SHP77 treated with DMSO at 0.1 percent for 48 hours (cell line): ENCODE results near the gene SYNE1.
"Not testable (repeated sequence)": the region's sequence is repeated elsewhere in the genome, so short reads cannot be mapped to it uniquely, and the experiment has no call there.

Experiments used
- DNase-seq: peaks from one replicate; lab custom pipeline; 2025; lab: John Stamatoyannopoulos, UW

Gene SYNE1

GRCh38 chr6:152138344-152138743 is 498.8 kb downstream of the SYNE1 start:
- not testable (repeated sequence) for DNase-seq

- peak; percentile 81 for DNase-seq
Observed at GRCh38 chr6:152136449-152136825, 500.7 kb downstream of the SYNE1 start.

- DNase-seq, result peak; percentile 81
Observed at GRCh38 chr6:152135755-152136448, 501.3 kb downstream of the SYNE1 start.

GRCh38 chr6:152130441-152130840 is 506.7 kb downstream of the SYNE1 start:
- DNase-seq, result no peak

GRCh38 chr6:152129691-152130151 is 507.4 kb downstream of the SYNE1 start:
- DNase-seq, result no peak

GRCh38 chr6:152127432-152128165 is 509.6 kb downstream of the SYNE1 start:
- no peak for DNase-seq

GRCh38 chr6:152124429-152125074 is 512.6 kb downstream of the SYNE1 start:
- no peak for DNase-seq

GRCh38 chr6:152123076-152123475 is 514.1 kb downstream of the SYNE1 start:
- no peak for DNase-seq

GRCh38 chr6:152122434-152122833 is 514.7 kb downstream of the SYNE1 start:
- DNase-seq, result no peak

- DNase-seq, result no peak
Observed at GRCh38 chr6:152121910-152122309, 515.3 kb downstream of the SYNE1 start.

- no peak for DNase-seq
Observed at GRCh38 chr6:152119831-152120230, 517.3 kb downstream of the SYNE1 start.

GRCh38 chr6:152118678-152119077 is 518.5 kb downstream of the SYNE1 start:
- DNase-seq, result no peak

- DNase-seq, result no peak
Observed at GRCh38 chr6:152118224-152118623, 518.9 kb downstream of the SYNE1 start.

GRCh38 chr6:152117156-152118133 is 519.7 kb downstream of the SYNE1 start:
- DNase-seq, result no peak

- peak; percentile 48 for DNase-seq
Observed at GRCh38 chr6:152112491-152113261, 524.5 kb downstream of the SYNE1 start.

GRCh38 chr6:152110886-152111820 is 526.0 kb downstream of the SYNE1 start:
- no peak for DNase-seq

GRCh38 chr6:152107973-152108372 is 529.2 kb downstream of the SYNE1 start:
- DNase-seq, result no peak

- DNase-seq, result no peak
Observed at GRCh38 chr6:152100183-152100618, 537.0 kb downstream of the SYNE1 start.

GRCh38 chr6:152099446-152100182 is 537.5 kb downstream of the SYNE1 start:
- no peak for DNase-seq
